GM19468 (cell line): ENCODE measurements around the gene USP25.

Experiments used
- ATAC-seq: cut with Tn5 transposase; IDR thresholded peaks from one replicate; pipeline ENCODE4 v1.9.1; 2021; ENCODE audit warnings: mild to moderate bottlenecking, moderate library complexity, moderate number of reproducible peaks; ENCODE audit not compliant: unreplicated experiment; ENCODE audit errors: extremely low read depth

The USP25 gene

GRCh38 chr21:15729674-15730483 lies at the start of gene USP25:
TSS of gene USP25 (plus strand) at chr21:15729982. CDS start at chr21:15730394, 412 bp downstream.
- peak; percentile 40 for ATAC-seq

DNA sequence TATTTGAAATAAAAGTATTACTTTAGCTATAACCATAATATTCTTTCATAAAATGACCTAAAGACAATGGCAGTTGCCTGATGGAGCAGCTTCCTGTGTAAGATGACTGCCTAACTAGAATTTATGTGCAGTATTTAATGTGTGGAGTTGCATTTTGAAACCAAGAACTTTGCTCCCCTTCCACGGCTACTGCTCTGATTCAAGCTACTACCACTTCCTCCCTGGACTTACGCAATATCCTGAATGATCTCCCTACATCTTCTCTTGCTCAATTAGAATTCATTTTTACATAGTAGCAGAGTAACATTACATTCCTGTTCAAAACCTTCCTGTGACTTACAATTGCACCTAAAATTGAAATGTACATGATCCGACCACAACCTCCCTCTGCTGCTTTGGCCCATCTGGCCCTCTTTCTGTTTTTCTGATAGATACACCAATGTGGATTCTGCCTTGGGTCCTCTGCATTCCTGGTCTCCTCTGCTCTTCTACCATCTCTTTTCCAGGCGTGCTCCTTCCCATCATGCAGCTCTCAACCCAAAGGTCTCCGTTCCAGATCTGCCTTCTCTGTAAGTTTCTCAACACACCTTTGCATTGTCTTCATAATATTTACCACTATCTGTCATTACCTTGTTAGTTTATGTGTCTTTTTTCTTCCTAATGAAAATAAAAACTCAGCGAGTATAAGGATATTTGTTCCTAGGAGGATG lies 47.4 kb upstream of the USP25 start:
- no peak for ATAC-seq

GRCh38 chr21:15682977-15683376 lies 46.8 kb upstream of the USP25 start:
- no peak for ATAC-seq

GRCh38 chr21:15686506-15686905 lies 43.3 kb upstream of the USP25 start:
- ATAC-seq: no peak

GRCh38 chr21:15687208-15687607 lies 42.6 kb upstream of the USP25 start:
- ATAC-seq: no peak

- ATAC-seq: no peak
These were observed 41.8 kb upstream of the USP25 start for GRCh38 chr21:15688016-15688415.

GRCh38 chr21:15688809-15689208 lies 41.0 kb upstream of the USP25 start:
- no peak for ATAC-seq

DNA sequence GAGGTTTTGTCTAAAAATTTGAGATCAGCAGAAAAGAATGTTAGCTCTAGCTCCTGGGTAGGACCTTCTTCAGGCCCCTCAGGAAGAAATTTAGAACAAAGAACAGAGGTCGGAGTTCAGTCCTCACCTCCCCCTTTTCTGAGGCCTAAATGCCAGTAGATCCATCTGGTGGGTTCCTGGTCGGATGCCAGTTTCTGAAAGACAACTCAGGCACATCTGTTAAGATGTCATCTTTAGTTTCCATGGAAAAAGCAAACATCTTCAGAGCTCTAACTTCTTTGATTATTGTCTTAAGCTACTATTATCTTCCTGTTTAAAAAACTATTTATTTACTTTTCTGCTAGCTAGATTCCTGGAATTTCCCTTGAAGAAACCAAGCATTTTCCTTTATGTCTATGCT lies 37.1 kb upstream of the USP25 start:
- no peak for ATAC-seq

DNA sequence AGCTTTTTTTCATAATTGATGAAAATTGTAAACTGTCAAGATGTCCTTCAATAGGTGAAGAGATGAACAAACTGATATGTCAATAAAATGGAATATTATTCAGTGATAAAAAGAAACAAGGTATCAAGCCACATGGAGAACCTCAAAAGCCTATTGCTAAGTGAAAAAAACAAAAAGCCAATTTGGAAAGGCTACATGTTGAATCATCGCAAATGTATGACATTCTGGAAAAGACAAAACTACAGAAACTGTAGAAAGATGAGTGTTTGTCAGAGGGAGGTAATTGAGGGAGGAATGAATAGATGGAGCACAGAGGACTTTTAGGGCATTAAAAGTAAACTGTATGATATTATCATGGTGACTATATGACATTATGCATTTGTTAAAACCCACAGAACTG lies 34.5 kb upstream of the USP25 start:
- no peak for ATAC-seq

DNA sequence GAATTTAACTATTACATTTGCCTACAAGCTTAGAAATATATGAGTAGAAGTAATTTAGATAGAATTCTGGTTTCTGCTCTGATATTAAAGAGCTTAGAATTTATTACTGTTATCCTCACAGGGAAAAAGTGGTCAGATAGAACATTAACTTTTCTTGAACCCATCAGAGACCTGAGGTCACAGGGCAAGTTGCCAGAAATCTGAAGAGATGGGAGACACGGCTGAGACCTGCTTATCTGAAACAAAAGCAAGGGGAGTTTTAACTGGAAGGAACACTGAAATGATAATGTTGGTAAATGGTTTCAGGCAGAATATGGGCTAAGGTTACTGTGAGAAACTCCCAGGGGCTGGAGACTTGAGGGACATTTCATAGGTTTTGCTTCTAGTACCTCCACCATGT lies 28.0 kb upstream of the USP25 start:
- no peak for ATAC-seq

DNA sequence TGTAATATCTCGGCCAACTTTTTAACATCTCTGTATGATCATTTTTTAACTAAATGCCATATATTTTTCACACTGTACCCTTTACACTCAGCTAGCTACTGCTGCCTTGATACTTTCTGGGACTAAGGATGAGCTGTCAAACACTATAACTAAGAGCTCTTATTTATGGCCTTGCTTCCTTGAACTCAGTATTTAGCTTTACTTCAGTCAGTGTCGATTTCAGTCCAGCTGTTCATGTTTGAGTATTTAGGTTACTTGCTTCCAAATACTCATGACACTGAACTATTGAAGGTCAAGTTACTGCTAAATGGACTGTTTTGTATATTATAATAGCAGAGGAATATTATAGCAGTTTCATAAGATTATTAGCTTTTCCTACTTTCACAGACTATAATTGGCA lies 25.9 kb upstream of the USP25 start:
- no peak for ATAC-seq

DNA sequence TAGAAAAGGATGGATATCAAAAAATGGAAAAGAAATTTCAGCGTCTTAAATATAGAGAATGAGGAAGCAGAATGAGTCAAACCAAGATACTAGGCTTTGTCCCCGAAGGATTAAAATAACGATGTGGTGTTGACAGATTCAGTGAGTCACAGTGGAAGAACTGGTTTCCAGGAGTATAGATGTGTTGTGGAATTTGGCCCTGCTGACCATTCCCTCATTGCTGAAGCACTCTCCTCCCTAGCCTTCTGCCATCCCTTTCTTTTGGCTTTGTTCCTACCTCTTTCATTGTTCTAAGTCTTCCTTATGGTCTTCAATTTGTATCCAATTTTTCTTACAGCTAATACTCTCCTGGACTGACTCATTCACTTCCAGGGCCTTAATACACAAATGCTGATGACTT lies 23.1 kb upstream of the USP25 start:
- ATAC-seq: no peak

DNA sequence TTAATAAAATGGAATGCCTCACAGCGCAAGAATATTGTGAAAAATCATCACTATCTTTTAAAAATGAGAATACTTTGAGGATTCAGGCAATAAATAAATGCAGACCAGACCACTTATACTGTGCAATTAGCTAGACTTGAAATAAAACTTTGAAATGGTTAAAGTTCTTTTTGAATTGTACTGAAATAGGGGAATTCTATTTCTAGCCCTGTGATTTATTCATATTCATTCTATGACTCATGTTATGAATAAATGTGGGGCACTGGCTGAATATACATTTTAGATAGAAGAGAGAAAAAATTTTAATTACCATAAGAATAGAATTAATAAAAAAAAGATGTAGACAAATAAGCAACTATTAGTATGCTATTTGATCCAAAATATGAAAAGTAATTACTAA lies 16.4 kb upstream of the USP25 start:
- no peak for ATAC-seq

GRCh38 chr21:15718711-15719110 lies 11.1 kb upstream of the USP25 start:
- ATAC-seq: no peak

- ATAC-seq: no peak
These were observed 9.8 kb upstream of the USP25 start for GRCh38 chr21:15719976-15720375.

GRCh38 chr21:15722591-15723324 lies 7.0 kb upstream of the USP25 start:
- ATAC-seq: no peak

DNA sequence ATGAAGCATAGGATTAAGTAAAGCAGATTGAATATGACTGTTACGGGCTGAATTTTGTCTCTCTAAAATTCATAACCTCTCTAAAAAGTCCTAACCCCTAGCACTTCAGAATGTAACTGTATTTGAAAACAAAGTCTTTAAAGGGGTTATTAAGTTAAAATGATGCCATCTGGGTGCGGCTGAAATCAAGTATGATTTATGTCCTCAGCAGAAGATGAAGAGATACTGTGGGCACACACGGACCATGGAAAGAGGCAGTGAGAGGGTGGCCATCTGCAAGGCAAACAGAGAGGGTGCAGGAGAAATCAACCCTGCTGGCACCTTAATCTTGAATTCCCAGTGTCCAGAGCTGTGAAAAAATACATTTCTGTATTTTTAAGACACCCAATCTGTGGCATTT lies 3.8 kb upstream of the USP25 start:
- ATAC-seq: no peak

DNA sequence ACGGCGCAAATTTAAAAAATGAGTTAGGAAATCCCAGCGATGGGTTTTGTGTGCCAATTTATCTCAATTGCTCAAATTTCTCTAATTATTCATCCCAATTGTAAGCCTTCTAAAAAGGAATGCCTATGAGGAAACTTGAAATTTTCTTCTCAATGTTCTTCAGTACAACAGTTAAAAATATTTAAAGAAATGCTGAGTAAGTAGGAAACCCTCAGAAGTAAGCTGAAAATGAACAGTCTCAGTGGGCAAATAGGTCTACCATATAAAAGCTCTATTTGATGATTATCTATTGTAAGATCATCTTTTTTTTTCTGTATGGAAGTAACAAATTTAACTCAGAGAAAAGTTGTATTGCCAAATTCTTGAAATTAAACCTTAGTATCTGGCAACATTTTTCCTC lies 1.7 kb upstream of the USP25 start:
- ATAC-seq: no peak

DNA sequence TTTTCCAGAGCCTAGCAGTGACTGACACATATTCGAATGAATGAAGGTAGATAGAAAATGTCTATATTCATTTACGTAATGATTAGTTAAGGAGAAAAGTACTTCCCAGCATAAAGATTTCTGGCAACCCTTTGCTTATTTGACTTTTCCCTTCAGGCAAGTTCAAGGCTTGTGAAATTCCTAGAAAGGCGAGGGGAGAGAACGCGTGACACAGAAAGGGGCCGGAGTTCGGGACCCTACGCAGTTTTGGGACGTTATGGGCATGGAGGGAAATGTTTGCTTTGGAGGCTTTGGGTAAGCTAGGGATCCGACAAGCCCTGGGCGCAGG lies 472 bp upstream of the USP25 start:
- no peak for ATAC-seq

DNA sequence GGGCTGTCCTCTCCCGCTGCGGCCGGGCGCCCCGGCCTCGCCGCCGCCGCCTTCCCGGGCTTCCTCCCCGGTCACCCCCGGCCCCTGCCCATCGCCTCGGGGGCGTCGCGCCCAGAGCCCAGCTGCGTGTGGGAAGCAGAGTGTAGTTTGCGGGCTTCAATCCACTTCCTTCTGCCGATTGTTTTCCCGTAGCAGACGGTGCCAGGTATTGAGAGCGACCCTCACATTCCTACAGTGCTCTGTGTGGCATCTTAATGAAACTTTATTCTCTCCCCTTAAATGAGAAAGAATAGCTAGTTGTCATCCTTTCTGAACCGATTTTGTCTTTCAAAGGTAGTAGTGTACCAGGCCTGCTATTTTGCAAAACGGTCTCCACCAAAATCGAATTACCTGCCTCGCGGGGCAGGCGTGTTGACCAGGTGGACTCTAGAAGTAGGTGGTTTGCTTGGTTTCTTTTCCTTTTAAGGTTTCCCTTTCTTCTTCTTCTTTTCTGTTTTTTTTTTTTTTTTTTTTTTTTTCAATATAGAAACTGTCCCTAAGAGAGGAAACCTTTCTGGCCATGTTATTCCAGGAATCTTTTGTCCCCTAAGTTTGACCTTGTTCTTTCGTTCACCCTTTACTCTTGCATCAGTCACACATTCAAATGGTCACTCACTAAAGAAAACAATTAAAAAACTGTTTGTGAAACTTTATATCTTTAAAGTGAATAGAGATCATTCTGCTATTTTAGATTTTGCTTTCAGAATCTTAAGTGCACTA lies 881 bp downstream of the USP25 start:
- no peak for ATAC-seq

DNA sequence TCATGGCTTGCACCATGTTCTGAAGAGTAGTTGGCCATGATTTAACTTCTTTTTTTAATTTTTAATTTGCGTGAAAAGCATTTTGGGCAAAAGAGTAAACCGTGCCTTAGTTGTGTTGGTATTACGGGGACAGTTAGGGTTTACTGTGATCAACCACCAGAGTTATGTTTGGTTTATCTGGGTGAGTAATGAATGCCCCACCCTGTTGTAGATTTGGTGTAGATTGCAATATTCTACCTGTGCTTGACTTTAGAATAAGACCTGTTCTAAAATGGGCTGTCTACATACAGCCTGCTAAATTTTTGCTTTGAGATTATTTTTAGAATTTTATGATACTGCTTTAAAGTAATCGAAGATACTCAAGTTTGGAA lies 1.4 kb downstream of the USP25 start:
- ATAC-seq: no peak
